Stimulated activated CD4-positive, alpha-beta T cell treated with anti-CD3 and anti-CD28 coated beads, Interleukin-1b, Interleukin-23, amount 100 ng/mL, for 4 hours (primary cell): ENCODE measurements around the gene CASP9.
"Not testable (repeated sequence)": the region's sequence is repeated elsewhere in the genome, so short reads cannot be mapped to it uniquely, and the experiment has no call there.

ENCODE experiments used
- DNase-seq, 2 donors: peaks; one replicate each; pipeline ENCODE4 v3.0.0-alpha.2; 2020; ENCODE audit warnings: low read depth in 2 of 2

The CASP9 gene

GRCh38 chr1:15525050-15526020 is 1.3 kb upstream of the CASP9 start:
- DNase-seq: no peak

GRCh38 chr1:15524283-15525049 is 451 bp upstream of the CASP9 start:
- peak; percentile 100 for DNase-seq

- no peak for DNase-seq
These were observed 653 bp downstream of the CASP9 start for GRCh38 chr1:15523104-15524020.

- no peak for DNase-seq
These were observed 1.5 kb downstream of the CASP9 start for GRCh38 chr1:15522551-15522950.

GRCh38 chr1:15521206-15521906 is 2.7 kb downstream of the CASP9 start:
- DNase-seq: not testable (repeated sequence)

DNA sequence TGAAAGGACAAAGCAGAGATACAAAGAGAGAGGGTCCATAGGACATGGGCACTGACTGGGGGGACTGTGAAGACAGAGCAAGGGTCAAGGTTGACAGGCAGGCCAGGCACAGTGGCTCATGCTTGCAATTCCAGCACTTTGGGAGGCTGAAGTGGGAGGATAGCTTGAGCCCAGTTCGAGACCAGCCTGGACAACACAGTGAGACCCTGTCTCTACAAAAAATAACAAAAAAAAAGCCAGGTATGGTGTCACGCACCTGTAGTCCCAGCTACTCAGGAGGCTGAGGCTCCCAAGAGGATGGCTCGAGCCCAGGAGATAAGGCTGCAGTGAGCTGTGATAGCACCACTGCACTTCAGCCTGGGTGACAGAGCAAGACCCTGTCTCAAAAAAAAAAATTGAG is 4.4 kb downstream of the CASP9 start:
- no peak for DNase-seq

DNA sequence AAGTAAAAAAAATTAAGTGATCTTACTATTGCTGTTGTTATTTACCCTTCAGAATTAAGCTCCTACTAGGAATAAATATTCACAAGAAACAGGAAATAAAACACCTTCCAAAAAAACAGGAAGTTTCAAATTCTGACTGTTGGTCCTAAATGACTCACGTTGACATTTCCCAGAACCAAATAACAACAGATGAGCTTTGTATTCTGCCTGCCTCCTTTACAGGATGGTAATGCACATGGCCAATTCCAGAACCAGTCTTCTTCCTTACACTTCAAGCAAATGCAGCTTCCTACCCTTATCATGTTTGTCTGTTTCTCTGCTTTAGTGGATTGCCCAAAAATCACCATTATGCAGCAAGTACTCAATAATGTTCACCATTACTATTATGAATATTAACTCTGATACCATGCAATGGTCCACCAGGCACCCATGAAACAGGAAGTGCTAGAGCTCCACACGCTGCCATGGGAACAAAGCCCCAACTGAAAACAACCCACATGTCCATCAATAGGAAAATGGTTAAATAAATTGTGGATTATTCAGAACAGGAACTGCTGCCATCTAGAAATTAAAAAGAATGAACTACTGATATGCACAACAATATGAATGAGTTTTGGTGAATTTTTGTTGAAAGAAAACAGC is 8.9 kb downstream of the CASP9 start:
- DNase-seq: no peak

DNA sequence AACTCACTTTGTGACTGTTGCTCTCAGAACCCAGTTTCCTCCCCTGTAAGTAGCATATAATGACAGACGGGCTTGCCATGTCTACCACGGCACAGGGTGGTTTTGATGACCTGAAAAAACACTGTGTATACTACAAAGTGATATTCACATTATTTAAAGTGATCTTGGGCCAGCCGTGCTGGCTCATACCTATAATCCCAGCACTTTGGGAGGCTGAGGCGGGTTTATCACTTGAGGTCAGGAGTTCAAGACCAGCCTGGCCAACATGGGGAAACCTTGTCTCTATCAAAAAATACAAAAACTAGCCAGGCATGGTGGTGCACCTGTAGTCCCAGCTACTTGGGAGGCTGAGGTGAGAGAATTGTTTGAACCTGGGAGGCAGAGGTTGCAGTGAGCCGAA is 9.5 kb downstream of the CASP9 start:
- not testable (repeated sequence) for DNase-seq

DNA sequence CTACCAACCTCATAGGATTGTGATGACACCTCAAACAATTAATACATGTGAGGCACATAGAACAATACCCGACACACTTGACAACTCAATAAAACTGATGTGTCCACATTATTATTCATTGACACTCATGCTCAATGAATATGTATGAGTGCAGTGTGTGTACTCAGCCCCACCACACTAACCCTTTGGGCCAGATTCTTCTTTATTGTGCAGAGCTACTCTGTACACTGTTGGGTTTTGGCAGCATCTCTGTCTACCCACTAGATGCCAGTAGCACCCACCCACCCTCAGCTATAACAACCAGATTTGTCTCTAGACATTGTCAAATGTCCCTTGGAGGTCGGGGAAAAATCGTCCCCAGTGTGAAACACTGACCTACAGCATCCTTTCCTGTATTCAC is 10.1 kb downstream of the CASP9 start:
- no peak for DNase-seq

GRCh38 chr1:15513192-15513591 is 10.8 kb downstream of the CASP9 start:
- no peak for DNase-seq

- no peak for DNase-seq
These were observed 13.2 kb downstream of the CASP9 start for GRCh38 chr1:15510611-15511405.

DNA sequence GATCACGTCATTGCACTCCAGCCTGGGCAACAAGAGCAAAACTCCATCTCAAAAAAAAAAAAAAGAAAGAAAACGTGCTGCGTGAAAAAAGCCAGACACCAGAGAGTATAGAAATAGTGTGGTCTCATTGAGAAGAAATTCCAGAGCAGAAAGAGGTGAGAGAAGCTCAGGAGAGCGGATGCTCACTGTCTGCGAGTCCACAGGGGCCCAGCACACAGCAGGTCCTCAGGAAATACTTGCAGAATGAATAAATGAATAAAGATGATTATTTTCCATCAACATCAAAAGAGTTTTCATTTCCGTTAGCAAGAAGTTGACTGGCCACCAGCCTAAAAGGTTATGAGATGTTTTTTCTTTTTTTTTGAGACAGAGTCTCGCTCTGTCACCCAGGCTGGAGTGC is 14.4 kb downstream of the CASP9 start:
- DNase-seq: no peak

DNA sequence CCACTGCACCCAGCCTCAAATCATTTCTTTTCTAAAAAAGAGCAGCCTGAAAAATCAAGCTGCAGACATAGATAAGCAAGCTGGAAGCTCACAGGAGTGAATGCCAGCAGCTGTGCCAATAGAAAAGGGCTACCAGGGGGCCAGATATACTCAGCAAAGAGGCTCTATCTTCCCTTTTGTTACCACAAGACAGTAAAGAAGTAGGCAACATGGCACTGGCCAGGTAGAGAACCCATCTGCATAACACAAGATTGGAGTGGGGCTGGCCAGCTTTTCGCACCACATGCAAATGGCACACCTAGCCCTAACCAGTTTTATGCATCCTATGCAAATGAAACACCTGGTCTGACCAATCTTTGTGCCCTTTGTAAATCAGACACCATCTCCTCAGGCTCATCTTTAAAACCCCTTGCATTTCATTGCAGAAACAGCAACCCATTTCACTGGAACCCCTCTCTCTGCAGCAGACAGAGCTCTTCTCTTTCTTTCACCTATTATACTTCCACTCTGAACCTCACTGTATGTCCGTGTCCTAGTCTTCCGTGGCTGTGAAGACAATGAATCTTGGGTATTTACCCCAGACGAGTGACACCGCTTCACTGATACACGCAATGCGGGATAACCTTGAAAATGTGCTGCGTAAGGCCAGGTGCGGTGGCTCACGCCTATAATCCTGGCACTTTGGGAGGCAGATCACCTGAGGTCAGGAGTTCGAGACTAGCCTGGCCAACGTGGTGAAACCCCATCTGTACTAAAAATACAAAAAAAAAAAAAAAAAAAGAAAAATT is 15.1 kb downstream of the CASP9 start:
- no peak for DNase-seq

- DNase-seq: no peak
These were observed 16.7 kb downstream of the CASP9 start for GRCh38 chr1:15507278-15507677.

GRCh38 chr1:15506831-15507230 is 17.2 kb downstream of the CASP9 start:
- DNase-seq: no peak

GRCh38 chr1:15504436-15504835 is 19.6 kb downstream of the CASP9 start:
- DNase-seq: no peak

GRCh38 chr1:15501208-15502032 is 22.6 kb downstream of the CASP9 start:
- peak; percentile 25 to 34 for DNase-seq
